CD14-positive monocyte (primary cell): ENCODE measurements around the gene SYTL3. TPM values are rescaled to one million over a fixed set of nuclear protein-coding genes. Genes with fewer than 3 reads are reported as not detected.

Experiments used
- DNase-seq, 3 donors: peaks; one replicate each; pipeline ENCODE4 v3.0.0-alpha.2; 2011 to 2022
- H2AFZ ChIP-seq: 2 replicates; pipeline ENCODE4 v1.6.0; 2012; ENCODE audit warnings: mild to moderate bottlenecking, low read depth, low read length, inconsistent platforms; ENCODE audit not compliant: insufficient read depth, poor library complexity, severe bottlenecking
- H3K27ac ChIP-seq, 2 donors: 1 replicate in 1 of 2; 2 replicates in 1 of 2; pipeline ENCODE4 v1.5.1; 2012 to 2013; ENCODE audit warnings: low read length in 2 of 2, control low read depth in 1 of 2, inconsistent platforms in 1 of 2, low read depth in 1 of 2, mild to moderate bottlenecking in 1 of 2
- H3K27me3 ChIP-seq, 2 donors: one replicate each; pipeline versions ENCODE4 v1.6.0 to v1.6.1; 2011 to 2013; ENCODE audit warnings: low read length in 2 of 2; ENCODE audit not compliant: control insufficient read depth in 2 of 2, insufficient read depth in 2 of 2
- H3K36me3 ChIP-seq, 2 donors: replicated peaks in 1 of 2; 1 replicate in 1 of 2; 2 replicates in 1 of 2; pipeline versions ENCODE4 v1.5.1 to v1.6.1; 2012 to 2013; ENCODE audit warnings: low read length in 2 of 2, control low read depth in 1 of 2, inconsistent platforms in 1 of 2, mild to moderate bottlenecking in 1 of 2; ENCODE audit not compliant: insufficient read depth in 2 of 2, control insufficient read depth in 1 of 2
- H3K4me1 ChIP-seq, 2 donors: 1 replicate in 1 of 2; 2 replicates in 1 of 2; pipeline versions ENCODE4 v1.5.1 to v1.6.1; 2012 to 2013; ENCODE audit warnings: low read length in 2 of 2, control low read depth in 1 of 2, inconsistent platforms in 1 of 2, mild to moderate bottlenecking in 1 of 2, moderate library complexity in 1 of 2; ENCODE audit not compliant: insufficient read depth in 2 of 2, control insufficient read depth in 1 of 2
- H3K4me2 ChIP-seq: replicated peaks from 2 replicates; pipeline ENCODE3; 2012; ENCODE audit warnings: low read length, moderate library complexity, mild to moderate bottlenecking; ENCODE audit not compliant: poor library complexity, severe bottlenecking; ENCODE audit errors: extremely low read depth
- H3K4me3 ChIP-seq, 3 experiments: fragments of 200-600 bp in 1 of 3; sonication (generic) in 1 of 3; replicated peaks in 1 of 3; 1 replicate in 2 of 3; 2 replicates in 1 of 3; pipeline ENCODE4 v1.5.1; 2011 to 2013; ENCODE audit warnings: low read length in 3 of 3, mild to moderate bottlenecking in 3 of 3, control low read depth in 2 of 3, low read depth in 2 of 3, inconsistent platforms in 1 of 3, moderate library complexity in 1 of 3
- H3K79me2 ChIP-seq: 2 replicates; pipeline ENCODE4 v1.6.0; 2012; ENCODE audit warnings: mild to moderate bottlenecking, control low read depth, inconsistent platforms, low read length, moderate library complexity; ENCODE audit not compliant: insufficient read depth
- H3K9ac ChIP-seq: 2 replicates; pipeline ENCODE4 v1.6.0; 2017; ENCODE audit warnings: low read length, mild to moderate bottlenecking; ENCODE audit not compliant: insufficient read depth, poor library complexity, severe bottlenecking
- H3K9me3 ChIP-seq, 2 donors: replicated peaks in 1 of 2; 1 replicate in 1 of 2; 2 replicates in 1 of 2; pipeline versions ENCODE4 v1.5.1 to v1.6.1; 2012 to 2013; ENCODE audit warnings: low read length in 2 of 2, control low read depth in 1 of 2; ENCODE audit not compliant: control insufficient read depth in 1 of 2, insufficient read depth in 1 of 2
- H4K20me1 ChIP-seq: 2 replicates; pipeline ENCODE4 v1.6.0; 2012; ENCODE audit warnings: mild to moderate bottlenecking, low read length, control low read depth, moderate library complexity; ENCODE audit not compliant: insufficient read depth
- H3K27ac Mint-ChIP-seq, 7 donors: one replicate each; pipeline ENCODE4 v1.8.0; 2020; ENCODE audit warnings: mild to moderate bottlenecking in 7 of 7, mixed read lengths in 7 of 7, moderate library complexity in 6 of 7, inconsistent platforms in 2 of 7
- H3K27me3 Mint-ChIP-seq, 3 donors: one replicate each; pipeline ENCODE4 v1.8.0; 2021 to 2022; ENCODE audit warnings: low read depth in 3 of 3, mild to moderate bottlenecking in 3 of 3, mixed read lengths in 3 of 3, moderate library complexity in 3 of 3, inconsistent platforms in 1 of 3
- H3K36me3 Mint-ChIP-seq, 2 donors: one replicate each; pipeline ENCODE4 v1.8.0; 2020; ENCODE audit warnings: mixed read lengths in 2 of 2, inconsistent platforms in 1 of 2, mild to moderate bottlenecking in 1 of 2
- H3K4me1 Mint-ChIP-seq: one replicate; pipeline ENCODE4 v1.8.0; 2020; ENCODE audit warnings: mild to moderate bottlenecking, mixed read lengths
- H3K4me3 Mint-ChIP-seq, 2 donors: one replicate each; pipeline ENCODE4 v1.8.0; 2020; ENCODE audit warnings: mild to moderate bottlenecking in 2 of 2, mixed read lengths in 2 of 2, moderate library complexity in 1 of 2
- H3K9me3 Mint-ChIP-seq, 7 donors: one replicate each; pipeline ENCODE4 v1.8.0; 2020 to 2022; ENCODE audit warnings: mixed read lengths in 7 of 7, mild to moderate bottlenecking in 6 of 7, moderate library complexity in 6 of 7, inconsistent platforms in 2 of 7
- CTCF ChIP-seq: fragments of 200-600 bp; IDR thresholded peaks from one replicate; pipeline ENCODE4 v1.8.0; 2022; ENCODE audit warnings: antibody characterized with exemption, mild to moderate bottlenecking
- WGBS: methylation state at CpG from one replicate; pipeline ENCODE4 v1.1.5; 2013; ENCODE audit warnings: missing lambda C conversion rate; ENCODE audit not compliant: insufficient coverage; 5-methylcytosine and 5-hydroxymethylcytosine counted together
- intact Hi-C, 2 donors: fragments of 100-400 bp; cut with micrococcal nuclease; formaldehyde crosslinking; loops; one replicate each; pipeline versions ENCODE4 v1.15.0 to v1.15.1; 2023
- polyA plus RNA-seq, 3 donors: library from polyadenylated mRNA; depleted of rRNA in 1 of 3; unstranded in 2 of 3; stranded (reverse) in 1 of 3; fragments of 300-500 nt in 2 of 3; fragments of >200 nt in 1 of 3; fragmentation: Illumina TruSeq in 2 of 3; gene quantifications; 1 replicate in 2 of 3; 2 replicates in 1 of 3; pipeline ENCODE4 v1.2.3, GENCODE V29; 2012 to 2021

The SYTL3 gene
- polyA plus RNA-seq, 3 donors, result 14.6 to 18.7 (median 14.8) TPM

GRCh38 chr6:158777510-158777909, 127.7 kb downstream of the SYTL3 start:
- Histone ChIP-seq H3K9ac (no peak overlapping the region), H3K27ac (no peak overlapping the region), H3K36me3 (peaks cover 86 to 98% of the 10 kb centered on the region in 2 donors), H3K79me2 (no peaks in the 10 kb centered on the region), H4K20me1 (peaks cover 69% of the 10 kb centered on the region), H3K4me3 (no peak overlapping the region), H3K4me1 (no peaks in the 10 kb centered on the region), H3K4me2 (no peak overlapping the region), H2AFZ (no peak overlapping the region), H3K27me3 (no peaks in the 10 kb centered on the region), H3K9me3 (no peaks in the 10 kb centered on the region)
- WGBS, result 100% methylated on average over 3 of the region's 3 CpGs
- no peak for DNase-seq
- Mint-ChIP-seq H3K27me3 (no peaks in the 10 kb centered on the region), H3K4me1 (peaks cover 3% of the 10 kb centered on the region), H3K36me3 (peaks cover 90 to 94% of the 10 kb centered on the region in 2 donors), H3K9me3 (no peaks in the 10 kb centered on the region), H3K4me3 (no peak overlapping the region), H3K27ac (peak overlapping the region in 1 of 7 donors; percentile 5)
- intact Hi-C loops, result loop anchor here in 1 of 2 donors (10.0 kb wide), 1 partner anchor 73 kb away; no protein-coding TSS in a partner anchor
- TF ChIP-seq CTCF, result no peak

GRCh38 chr6:158778005-158778527, 128.2 kb downstream of the SYTL3 start:
- no peaks in the 10 kb centered on the region for H3K4me1 ChIP-seq
- no peak overlapping the region for H3K27ac ChIP-seq
- H3K79me2 ChIP-seq, result no peaks in the 10 kb centered on the region
- H3K9me3 ChIP-seq, result no peaks in the 10 kb centered on the region
- H3K36me3 Mint-ChIP-seq, result peaks cover 90 to 94% of the 10 kb centered on the region in 2 donors
- no peak overlapping the region for H3K4me3 ChIP-seq
- WGBS, result 100% methylated on average over 5 of the region's 6 CpGs
- no peak overlapping the region for H2AFZ ChIP-seq
- H3K9me3 Mint-ChIP-seq, result no peaks in the 10 kb centered on the region
- H4K20me1 ChIP-seq, result peaks cover 64% of the 10 kb centered on the region
- TF ChIP-seq CTCF, result no peak
- H3K36me3 ChIP-seq, result peaks cover 86 to 98% of the 10 kb centered on the region in 2 donors
- no peak for DNase-seq
- H3K27ac Mint-ChIP-seq, result peak overlapping the region in 1 of 7 donors; percentile 73
- peaks cover under 1% of the 10 kb centered on the region for H3K4me1 Mint-ChIP-seq
- H3K4me3 Mint-ChIP-seq, result no peak overlapping the region
- no peak overlapping the region for H3K9ac ChIP-seq
- H3K27me3 Mint-ChIP-seq, result no peaks in the 10 kb centered on the region
- H3K27me3 ChIP-seq, result no peaks in the 10 kb centered on the region
- intact Hi-C loops, result loop anchor here in 1 of 2 donors (10.0 kb wide), 1 partner anchor 73 kb away; no protein-coding TSS in a partner anchor
- no peak overlapping the region for H3K4me2 ChIP-seq
